ENCODE results near the gene EHMT2. TPM values are rescaled to one million over a fixed set of nuclear protein-coding genes. Genes with fewer than 3 reads are reported as not detected.
"Not testable (repeated sequence)": the region's sequence is repeated elsewhere in the genome, so short reads cannot be mapped to it uniquely, and the experiment has no call there.

The EHMT2 gene
- total RNA-seq, 1 experiment from 2014 or later, result 68.3 TPM

GRCh38 chr6:31844507-31844906, 53.0 kb downstream of the EHMT2 start:
- ChIA-PET POLR2A (ENCODE audit: unreplicated experiment) (interaction anchor here (0.7 kb wide), 1 partner anchor 120 kb away, joined by 4 read pairs; no protein-coding TSS in a partner anchor), CTCF (interaction anchor here (0.6 kb wide), 1 partner anchor 63 kb away, joined by 4 read pairs; no protein-coding TSS in a partner anchor)
- Histone ChIP-seq H3K4me2 (no peak overlapping the region), H2AFZ (no peak overlapping the region), H3K27me3 (ENCODE audit: insufficient read depth, low read depth) (no peaks in the 10 kb centered on the region), H3K36me3 (ENCODE audit: low read depth) (peaks cover 11% of the 10 kb centered on the region), H3K79me2 (ENCODE audit: low read depth) (no peaks in the 10 kb centered on the region), H3K9me3 (ENCODE audit: insufficient read depth, low read depth) (no peaks in the 10 kb centered on the region), H3K4me1 (replicated peaks; ENCODE audit: insufficient read depth) (no peaks in the 10 kb centered on the region), H3K27ac (no peak overlapping the region), H4K20me1 (ENCODE audit: insufficient read depth) (peaks cover 12% of the 10 kb centered on the region), H3K9me2 (ENCODE audit: insufficient read depth) (no peaks in the 10 kb centered on the region), H3F3A (ENCODE audit: insufficient read depth, low read depth) (peaks cover 41% of the 10 kb centered on the region), H3K4me3 (no peak overlapping the region)
- no TSS peak for BruUV-seq (replicated peaks)
- intact Hi-C loops (cut with micrococcal nuclease; ENCODE audit: unreplicated experiment), result no loop called here
- TF ChIP-seq CTCF (conservative IDR thresholded peaks at IDR 0.05) (no peak), EZH2 (IDR thresholded peaks at IDR 0.05; ENCODE audit: low read depth) (no peak)
- no peak for DNase-seq

DNA sequence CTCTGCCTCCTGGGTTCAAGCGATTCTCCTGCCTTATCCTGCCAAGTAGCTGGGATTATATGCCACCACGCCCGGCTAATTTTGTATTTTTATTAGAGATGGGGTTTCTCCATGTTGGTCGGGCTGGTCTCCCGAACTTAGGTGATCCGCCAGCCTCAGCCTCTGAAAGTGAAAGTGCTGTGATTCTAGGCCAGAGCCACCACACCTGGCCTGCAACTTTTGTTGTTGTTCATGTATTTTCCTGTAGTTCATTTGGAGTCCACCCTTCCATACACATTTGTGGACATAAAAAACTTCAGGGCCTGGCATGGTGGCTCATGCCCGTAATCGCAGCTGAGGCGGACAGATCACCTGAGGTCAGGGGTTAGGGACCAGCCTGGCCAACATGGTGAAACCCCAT, 55.4 kb downstream of the EHMT2 start:
- Histone ChIP-seq H3K4me1 (replicated peaks; ENCODE audit: insufficient read depth) (peaks cover 14% of the 10 kb centered on the region), H3K27me3 (ENCODE audit: insufficient read depth, low read depth) (no peaks in the 10 kb centered on the region), H3K9me2 (ENCODE audit: insufficient read depth) (no peaks in the 10 kb centered on the region), H2AFZ (no peak overlapping the region), H3K27ac (no peak overlapping the region), H4K20me1 (ENCODE audit: insufficient read depth) (peaks cover 37% of the 10 kb centered on the region), H3K36me3 (ENCODE audit: low read depth) (peaks cover 35% of the 10 kb centered on the region), H3K79me2 (ENCODE audit: low read depth) (peaks cover 22% of the 10 kb centered on the region), H3K4me3 (no peak overlapping the region), H3F3A (ENCODE audit: insufficient read depth, low read depth) (peaks cover 62% of the 10 kb centered on the region), H3K9me3 (ENCODE audit: insufficient read depth, low read depth) (no peaks in the 10 kb centered on the region), H3K4me2 (no peak overlapping the region)
- CTCF ChIA-PET, result no interaction called here
- no peak for TF ChIP-seq CTCF (conservative IDR thresholded peaks at IDR 0.05)
- no peak for TF ChIP-seq EZH2 (IDR thresholded peaks at IDR 0.05; ENCODE audit: low read depth)
- intact Hi-C loops (cut with micrococcal nuclease; ENCODE audit: unreplicated experiment), result no loop called here
- POLR2A ChIA-PET (ENCODE audit: unreplicated experiment), result no interaction called here
- DNase-seq, result no peak
- BruUV-seq (replicated peaks), result no TSS peak

DNA sequence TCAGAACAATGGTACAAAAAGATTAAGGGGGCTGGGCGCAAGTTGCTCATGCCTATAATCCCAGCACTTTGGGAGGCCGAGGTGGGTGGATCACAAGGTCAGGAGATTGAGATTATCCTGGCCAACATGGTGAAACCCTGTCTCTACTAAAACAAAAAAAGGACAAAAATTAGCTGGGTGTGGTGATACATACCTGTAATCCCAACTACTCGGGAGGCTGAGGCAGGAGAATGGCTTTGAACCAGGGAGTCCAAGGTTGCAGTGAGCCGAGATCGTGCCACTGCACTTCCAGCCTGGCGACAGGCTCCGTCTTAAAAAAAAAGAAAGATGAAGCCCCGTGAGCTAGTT, 57.7 kb downstream of the EHMT2 start:
- H3K4me1 ChIP-seq (replicated peaks; ENCODE audit: insufficient read depth), result peaks cover 19% of the 10 kb centered on the region
- peaks cover 45% of the 10 kb centered on the region for H3K79me2 ChIP-seq (ENCODE audit: low read depth)
- CTCF ChIA-PET; BruUV-seq (replicated peaks); H3K4me2 ChIP-seq; H3K9me3 ChIP-seq (ENCODE audit: insufficient read depth, low read depth); H3K9me2 ChIP-seq (ENCODE audit: insufficient read depth); H3K27me3 ChIP-seq (ENCODE audit: insufficient read depth, low read depth); DNase-seq; intact Hi-C loops (cut with micrococcal nuclease; ENCODE audit: unreplicated experiment); H2AFZ ChIP-seq; H3K4me3 ChIP-seq; H3K27ac ChIP-seq: not testable (repeated sequence)
- peaks cover 41% of the 10 kb centered on the region for H4K20me1 ChIP-seq (ENCODE audit: insufficient read depth)
- peaks cover 80% of the 10 kb centered on the region for H3F3A ChIP-seq (ENCODE audit: insufficient read depth, low read depth)
- H3K36me3 ChIP-seq (ENCODE audit: low read depth), result peaks cover 44% of the 10 kb centered on the region
- POLR2A ChIA-PET (ENCODE audit: unreplicated experiment), result interaction anchor here (0.6 to 0.7 kb wide), 3 partner anchors 12 to 67 kb away, joined by 3 to 10 read pairs (median 5); partner anchors contain the start of genes HSPA1A and HSPA1B

- Histone ChIP-seq H3K4me1 (replicated peaks; ENCODE audit: insufficient read depth) (peaks cover 22% of the 10 kb centered on the region), H2AFZ (no peak overlapping the region), H3K36me3 (ENCODE audit: low read depth) (peaks cover 44% of the 10 kb centered on the region), H3K9me2 (ENCODE audit: insufficient read depth) (no peaks in the 10 kb centered on the region), H4K20me1 (ENCODE audit: insufficient read depth) (peaks cover 41% of the 10 kb centered on the region), H3F3A (ENCODE audit: insufficient read depth, low read depth) (peaks cover 84% of the 10 kb centered on the region), H3K27me3 (ENCODE audit: insufficient read depth, low read depth) (no peaks in the 10 kb centered on the region), H3K4me3 (no peak overlapping the region), H3K79me2 (ENCODE audit: low read depth) (peaks cover 49% of the 10 kb centered on the region), H3K4me2 (peak overlapping the region; percentile 98), H3K9me3 (ENCODE audit: insufficient read depth, low read depth) (no peaks in the 10 kb centered on the region), H3K27ac (no peak overlapping the region)
- BruUV-seq (replicated peaks), result no TSS peak
- no peak for DNase-seq
- POLR2A ChIA-PET (ENCODE audit: unreplicated experiment), result no interaction called here
- intact Hi-C loops (cut with micrococcal nuclease; ENCODE audit: unreplicated experiment), result no loop called here
- CTCF ChIA-PET, result interaction anchor here (0.6 kb wide), 1 partner anchor 101 kb away, joined by 5 read pairs; no protein-coding TSS in a partner anchor
- TF ChIP-seq EZH2 (IDR thresholded peaks at IDR 0.05; ENCODE audit: low read depth), result no peak
- TF ChIP-seq CTCF (conservative IDR thresholded peaks at IDR 0.05), result no peak
Measured at GRCh38 chr6:31838968-31839367, 58.5 kb downstream of the EHMT2 start.

DNA sequence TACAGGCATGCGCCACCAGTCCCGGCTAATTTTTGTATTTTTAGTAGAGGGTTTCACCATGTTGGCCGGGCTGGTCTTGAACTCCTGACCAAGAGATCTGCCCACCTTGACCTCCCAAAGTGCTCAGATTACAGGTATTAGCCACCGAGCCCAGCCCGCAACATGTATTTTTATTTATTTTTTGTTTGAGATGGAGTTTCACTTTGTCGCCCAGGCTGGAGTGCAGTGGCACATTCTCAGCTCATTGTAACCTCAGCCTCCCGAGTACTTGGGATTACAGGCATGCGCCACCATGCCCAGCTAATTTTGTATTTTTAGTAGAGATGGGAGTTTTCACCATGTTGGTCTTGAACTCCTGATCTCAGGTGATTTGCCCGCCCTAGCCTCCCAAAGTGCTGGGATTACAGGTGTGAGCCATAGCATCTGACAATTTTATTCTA, 59.4 kb downstream of the EHMT2 start:
- H2AFZ ChIP-seq; H3K27me3 ChIP-seq (ENCODE audit: insufficient read depth, low read depth); intact Hi-C loops (cut with micrococcal nuclease; ENCODE audit: unreplicated experiment); DNase-seq; BruUV-seq (replicated peaks); H3K9me2 ChIP-seq (ENCODE audit: insufficient read depth); H3K9me3 ChIP-seq (ENCODE audit: insufficient read depth, low read depth); POLR2A ChIA-PET (ENCODE audit: unreplicated experiment); H3K27ac ChIP-seq: not testable (repeated sequence)
- H4K20me1 ChIP-seq (ENCODE audit: insufficient read depth), result peaks cover 41% of the 10 kb centered on the region
- H3K4me2 ChIP-seq, result peak overlapping the region; percentile 98
- peaks cover 90% of the 10 kb centered on the region for H3F3A ChIP-seq (ENCODE audit: insufficient read depth, low read depth)
- peaks cover 44% of the 10 kb centered on the region for H3K36me3 ChIP-seq (ENCODE audit: low read depth)
- H3K79me2 ChIP-seq (ENCODE audit: low read depth), result peaks cover 57% of the 10 kb centered on the region
- CTCF ChIA-PET, result interaction anchor here (0.6 kb wide), 1 partner anchor 164 kb away, joined by 4 read pairs; no protein-coding TSS in a partner anchor
- H3K4me1 ChIP-seq (replicated peaks; ENCODE audit: insufficient read depth), result peaks cover 27% of the 10 kb centered on the region
- peak overlapping the region; percentile 94; the same call in 1 of the 2 replicates for H3K4me3 ChIP-seq
